ENCODE results near the gene GNAZ.

DNA sequence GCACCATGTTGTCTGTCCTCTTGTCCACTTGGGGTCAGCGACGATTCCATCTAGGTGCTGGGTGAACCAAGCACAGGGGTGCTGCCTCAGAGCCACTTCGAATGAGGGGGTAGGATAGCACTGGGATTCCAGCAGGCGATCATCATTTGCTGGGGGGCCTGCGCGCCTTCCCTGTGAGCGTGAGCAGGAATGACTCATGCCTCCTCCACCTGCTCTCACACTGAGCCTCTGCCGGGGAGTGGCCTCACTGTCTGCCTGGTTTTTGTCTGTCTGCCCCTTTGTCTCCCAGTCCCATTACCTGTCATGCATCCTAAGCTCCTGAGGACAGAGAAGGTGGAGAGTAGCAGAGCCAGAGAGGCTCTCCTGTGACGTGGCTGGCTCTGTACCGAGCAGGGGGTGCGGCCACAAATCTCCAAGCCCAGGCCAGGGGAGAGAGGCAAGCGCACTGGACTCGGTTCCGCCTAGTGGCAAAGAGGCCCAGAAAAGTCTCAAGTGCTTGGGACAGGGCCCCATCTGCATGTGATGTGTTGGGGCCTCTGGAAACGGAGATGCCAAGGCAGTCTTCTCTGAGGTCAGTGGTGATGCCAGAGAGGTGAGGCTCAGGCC is 40.7 kb downstream of the GNAZ start:
- TF ChIP-seq, protein P1, sequence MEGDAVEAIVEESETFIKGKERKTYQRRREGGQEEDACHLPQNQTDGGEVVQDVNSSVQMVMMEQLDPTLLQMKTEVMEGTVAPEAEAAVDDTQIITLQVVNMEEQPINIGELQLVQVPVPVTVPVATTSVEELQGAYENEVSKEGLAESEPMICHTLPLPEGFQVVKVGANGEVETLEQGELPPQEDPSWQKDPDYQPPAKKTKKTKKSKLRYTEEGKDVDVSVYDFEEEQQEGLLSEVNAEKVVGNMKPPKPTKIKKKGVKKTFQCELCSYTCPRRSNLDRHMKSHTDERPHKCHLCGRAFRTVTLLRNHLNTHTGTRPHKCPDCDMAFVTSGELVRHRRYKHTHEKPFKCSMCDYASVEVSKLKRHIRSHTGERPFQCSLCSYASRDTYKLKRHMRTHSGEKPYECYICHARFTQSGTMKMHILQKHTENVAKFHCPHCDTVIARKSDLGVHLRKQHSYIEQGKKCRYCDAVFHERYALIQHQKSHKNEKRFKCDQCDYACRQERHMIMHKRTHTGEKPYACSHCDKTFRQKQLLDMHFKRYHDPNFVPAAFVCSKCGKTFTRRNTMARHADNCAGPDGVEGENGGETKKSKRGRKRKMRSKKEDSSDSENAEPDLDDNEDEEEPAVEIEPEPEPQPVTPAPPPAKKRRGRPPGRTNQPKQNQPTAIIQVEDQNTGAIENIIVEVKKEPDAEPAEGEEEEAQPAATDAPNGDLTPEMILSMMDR (IDR thresholded peaks at IDR 0.05; ENCODE audit: insufficient read depth, low read length) = no peak
- TF ChIP-seq, protein P2, sequence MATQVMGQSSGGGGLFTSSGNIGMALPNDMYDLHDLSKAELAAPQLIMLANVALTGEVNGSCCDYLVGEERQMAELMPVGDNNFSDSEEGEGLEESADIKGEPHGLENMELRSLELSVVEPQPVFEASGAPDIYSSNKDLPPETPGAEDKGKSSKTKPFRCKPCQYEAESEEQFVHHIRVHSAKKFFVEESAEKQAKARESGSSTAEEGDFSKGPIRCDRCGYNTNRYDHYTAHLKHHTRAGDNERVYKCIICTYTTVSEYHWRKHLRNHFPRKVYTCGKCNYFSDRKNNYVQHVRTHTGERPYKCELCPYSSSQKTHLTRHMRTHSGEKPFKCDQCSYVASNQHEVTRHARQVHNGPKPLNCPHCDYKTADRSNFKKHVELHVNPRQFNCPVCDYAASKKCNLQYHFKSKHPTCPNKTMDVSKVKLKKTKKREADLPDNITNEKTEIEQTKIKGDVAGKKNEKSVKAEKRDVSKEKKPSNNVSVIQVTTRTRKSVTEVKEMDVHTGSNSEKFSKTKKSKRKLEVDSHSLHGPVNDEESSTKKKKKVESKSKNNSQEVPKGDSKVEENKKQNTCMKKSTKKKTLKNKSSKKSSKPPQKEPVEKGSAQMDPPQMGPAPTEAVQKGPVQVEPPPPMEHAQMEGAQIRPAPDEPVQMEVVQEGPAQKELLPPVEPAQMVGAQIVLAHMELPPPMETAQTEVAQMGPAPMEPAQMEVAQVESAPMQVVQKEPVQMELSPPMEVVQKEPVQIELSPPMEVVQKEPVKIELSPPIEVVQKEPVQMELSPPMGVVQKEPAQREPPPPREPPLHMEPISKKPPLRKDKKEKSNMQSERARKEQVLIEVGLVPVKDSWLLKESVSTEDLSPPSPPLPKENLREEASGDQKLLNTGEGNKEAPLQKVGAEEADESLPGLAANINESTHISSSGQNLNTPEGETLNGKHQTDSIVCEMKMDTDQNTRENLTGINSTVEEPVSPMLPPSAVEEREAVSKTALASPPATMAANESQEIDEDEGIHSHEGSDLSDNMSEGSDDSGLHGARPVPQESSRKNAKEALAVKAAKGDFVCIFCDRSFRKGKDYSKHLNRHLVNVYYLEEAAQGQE (IDR thresholded peaks at IDR 0.05; ENCODE audit: insufficient replicate concordance, low read depth) = no peak

Data from HL-60 (cell line).